ENCODE results near the gene HDAC4.

DNA sequence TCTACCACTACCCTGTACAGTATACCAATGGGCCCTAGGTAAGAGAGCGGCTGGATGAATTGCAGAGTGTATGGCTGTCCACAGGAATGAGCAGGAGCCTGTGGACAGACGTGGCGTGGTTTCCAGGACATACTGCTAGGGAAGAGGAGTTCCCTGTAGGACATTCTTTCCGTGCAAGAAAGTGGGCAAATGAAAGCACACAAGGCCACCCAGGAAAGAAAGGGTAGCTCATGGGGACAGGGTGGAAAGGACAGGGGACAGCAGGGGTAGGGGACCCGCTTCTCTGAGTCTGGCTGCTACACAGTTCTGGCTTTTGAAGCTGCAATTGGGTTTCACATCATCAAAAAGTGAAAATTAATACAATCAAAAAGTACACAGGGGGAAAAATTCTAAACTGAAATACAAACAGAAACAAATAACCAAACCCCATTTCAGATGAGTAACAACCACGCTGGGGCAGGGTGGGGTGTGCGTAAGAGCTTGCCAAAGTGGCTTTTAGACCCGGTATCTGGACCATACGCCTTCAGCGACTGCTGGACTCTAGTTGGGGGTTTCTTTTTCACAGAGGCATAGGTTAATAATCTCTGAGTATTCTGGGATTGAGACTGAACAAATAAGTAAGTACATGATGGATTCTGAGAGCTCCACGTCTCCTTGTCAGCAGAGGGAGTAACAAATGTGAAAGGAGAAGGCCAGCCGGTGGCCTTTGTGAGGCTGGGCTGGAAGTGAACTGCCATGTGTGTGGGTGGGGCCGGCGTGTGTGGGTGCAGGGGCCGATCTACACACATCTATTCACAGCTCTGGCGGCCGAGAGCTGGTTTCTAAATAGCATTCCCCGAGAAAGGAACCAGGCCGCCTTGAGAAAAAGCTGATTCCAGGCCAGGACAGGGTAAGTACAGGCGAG is 84.0 kb downstream of the HDAC4 start:
- TF ChIP-seq ZNF396 (CRISPR knock-in tag; IDR thresholded peaks at IDR 0.05; ENCODE audit: borderline replicate concordance) (no peak), ZNF416 (CRISPR knock-in tag; IDR thresholded peaks at IDR 0.05) (no peak), ATF3 (CRISPR knock-in tag; conservative IDR thresholded peaks at IDR 0.05) (no peak), SP1 (CRISPR knock-in tag; conservative IDR thresholded peaks at IDR 0.05) (no peak), JUN (CRISPR knock-in tag; IDR thresholded peaks at IDR 0.05) (no peak), NR2C2 (CRISPR knock-in tag; IDR thresholded peaks at IDR 0.05) (no peak), GABPB1 (CRISPR knock-in tag; IDR thresholded peaks at IDR 0.05) (no peak), ZBTB21 (CRISPR knock-in tag; IDR thresholded peaks at IDR 0.05; ENCODE audit: borderline replicate concordance) (no peak)
- TF ChIP-seq, protein P1, sequence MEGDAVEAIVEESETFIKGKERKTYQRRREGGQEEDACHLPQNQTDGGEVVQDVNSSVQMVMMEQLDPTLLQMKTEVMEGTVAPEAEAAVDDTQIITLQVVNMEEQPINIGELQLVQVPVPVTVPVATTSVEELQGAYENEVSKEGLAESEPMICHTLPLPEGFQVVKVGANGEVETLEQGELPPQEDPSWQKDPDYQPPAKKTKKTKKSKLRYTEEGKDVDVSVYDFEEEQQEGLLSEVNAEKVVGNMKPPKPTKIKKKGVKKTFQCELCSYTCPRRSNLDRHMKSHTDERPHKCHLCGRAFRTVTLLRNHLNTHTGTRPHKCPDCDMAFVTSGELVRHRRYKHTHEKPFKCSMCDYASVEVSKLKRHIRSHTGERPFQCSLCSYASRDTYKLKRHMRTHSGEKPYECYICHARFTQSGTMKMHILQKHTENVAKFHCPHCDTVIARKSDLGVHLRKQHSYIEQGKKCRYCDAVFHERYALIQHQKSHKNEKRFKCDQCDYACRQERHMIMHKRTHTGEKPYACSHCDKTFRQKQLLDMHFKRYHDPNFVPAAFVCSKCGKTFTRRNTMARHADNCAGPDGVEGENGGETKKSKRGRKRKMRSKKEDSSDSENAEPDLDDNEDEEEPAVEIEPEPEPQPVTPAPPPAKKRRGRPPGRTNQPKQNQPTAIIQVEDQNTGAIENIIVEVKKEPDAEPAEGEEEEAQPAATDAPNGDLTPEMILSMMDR (IDR thresholded peaks at IDR 0.05): no peak
- TF ChIP-seq, protein P2, sequence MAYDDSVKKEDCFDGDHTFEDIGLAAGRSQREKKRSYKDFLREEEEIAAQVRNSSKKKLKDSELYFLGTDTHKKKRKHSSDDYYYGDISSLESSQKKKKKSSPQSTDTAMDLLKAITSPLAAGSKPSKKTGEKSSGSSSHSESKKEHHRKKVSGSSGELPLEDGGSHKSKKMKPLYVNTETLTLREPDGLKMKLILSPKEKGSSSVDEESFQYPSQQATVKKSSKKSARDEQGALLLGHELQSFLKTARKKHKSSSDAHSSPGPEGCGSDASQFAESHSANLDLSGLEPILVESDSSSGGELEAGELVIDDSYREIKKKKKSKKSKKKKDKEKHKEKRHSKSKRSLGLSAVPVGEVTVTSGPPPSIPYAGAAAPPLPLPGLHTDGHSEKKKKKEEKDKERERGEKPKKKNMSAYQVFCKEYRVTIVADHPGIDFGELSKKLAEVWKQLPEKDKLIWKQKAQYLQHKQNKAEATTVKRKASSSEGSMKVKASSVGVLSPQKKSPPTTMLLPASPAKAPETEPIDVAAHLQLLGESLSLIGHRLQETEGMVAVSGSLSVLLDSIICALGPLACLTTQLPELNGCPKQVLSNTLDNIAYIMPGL (CRISPR knock-in tag; IDR thresholded peaks at IDR 0.05): no peak

All from WTC11 (cell line).